Keratinocyte (primary cell): Measurements from ENCODE around the gene CD4. TPM values are rescaled to one million over a fixed set of nuclear protein-coding genes. Genes with fewer than 3 reads are reported as not detected.
"Not testable (repeated sequence)": the region's sequence is repeated elsewhere in the genome, so short reads cannot be mapped to it uniquely, and the experiment has no call there.

Experiments
- DNase-seq: peaks from one replicate; pipeline ENCODE4 v3.0.0-alpha.2; 2011; ENCODE audit warnings: low read depth, missing footprints, low spot score
- FAIRE-seq: peaks from 2 replicates; lab custom pipeline; 2011; peaks lifted over from hg19 to GRCh38; lab: Jason Lieb, UNC
- H2AFZ ChIP-seq: 2 replicates; pipeline ENCODE4 v1.6.0; 2012; ENCODE audit warnings: low read length, control low read depth, inconsistent platforms; ENCODE audit not compliant: control insufficient read depth
- H3K27ac ChIP-seq: 2 replicates; pipeline ENCODE4 v1.5.1; 2011; ENCODE audit warnings: low read length; ENCODE audit not compliant: control insufficient read depth, insufficient read depth
- H3K27me3 ChIP-seq: 3 replicates; pipeline ENCODE4 v1.6.0; 2011; ENCODE audit warnings: low read length; ENCODE audit not compliant: control insufficient read depth, insufficient read depth; ENCODE audit errors: extremely low read depth
- H3K36me3 ChIP-seq, 2 experiments: 2 replicates in 1 of 2; 3 replicates in 1 of 2; pipeline ENCODE4 v1.5.1; 2011; ENCODE audit warnings: low read length in 2 of 2, mild to moderate bottlenecking in 1 of 2; ENCODE audit not compliant: control insufficient read depth in 2 of 2, insufficient read depth in 2 of 2; ENCODE audit errors: extremely low read depth in 1 of 2
- H3K4me1 ChIP-seq: 3 replicates; pipeline ENCODE4 v1.5.1; 2011; ENCODE audit warnings: low read length; ENCODE audit not compliant: control insufficient read depth, insufficient read depth; ENCODE audit errors: extremely low read depth
- H3K4me2 ChIP-seq: 3 replicates; pipeline ENCODE4 v1.6.0; 2011; ENCODE audit warnings: low read depth, low read length; ENCODE audit not compliant: control insufficient read depth, insufficient read depth; ENCODE audit errors: extremely low read depth
- H3K4me3 ChIP-seq, 3 experiments: fragments of 200-600 bp in 1 of 3; sonication (generic) in 1 of 3; 2 replicates in 2 of 3; 3 replicates in 1 of 3; pipeline ENCODE4 v1.5.1; 2011 to 2016; ENCODE audit warnings: low read length in 3 of 3, mild to moderate bottlenecking in 3 of 3, control low read depth in 2 of 3, inconsistent platforms in 1 of 3, low read depth in 1 of 3, mixed read lengths in 1 of 3, mixed run types in 1 of 3, moderate library complexity in 1 of 3; ENCODE audit not compliant: control insufficient read depth in 2 of 3, insufficient read depth in 2 of 3; ENCODE audit errors: extremely low read depth in 1 of 3
- H3K79me2 ChIP-seq: 2 replicates; pipeline ENCODE4 v1.6.0; 2012; ENCODE audit warnings: low read length; ENCODE audit not compliant: control insufficient read depth, insufficient read depth
- H3K9ac ChIP-seq: 3 replicates; pipeline ENCODE4 v1.6.0; 2011; ENCODE audit warnings: low read length; ENCODE audit not compliant: control insufficient read depth, insufficient read depth; ENCODE audit errors: extremely low read depth
- H3K9me1 ChIP-seq: 3 replicates; pipeline ENCODE4 v1.6.0; 2011; ENCODE audit warnings: low read length; ENCODE audit not compliant: control insufficient read depth, insufficient read depth; ENCODE audit errors: extremely low read depth
- H3K9me3 ChIP-seq: 2 replicates; pipeline ENCODE4 v1.5.1; 2012; ENCODE audit warnings: low read depth, low read length; ENCODE audit not compliant: control insufficient read depth
- H4K20me1 ChIP-seq: 3 replicates; pipeline ENCODE4 v1.6.0; 2011; ENCODE audit warnings: low read length; ENCODE audit not compliant: control insufficient read depth, insufficient read depth; ENCODE audit errors: extremely low read depth
- CTCF ChIP-seq, 3 experiments: IDR thresholded peaks in 1 of 3; conservative IDR thresholded peaks in 1 of 3; optimal IDR thresholded peaks in 1 of 3; 2 replicates in 2 of 3; 3 replicates in 1 of 3; pipeline versions ENCODE3 to v1.5.1; 2011; ENCODE audit warnings: low read length in 3 of 3, mild to moderate bottlenecking in 3 of 3, moderate library complexity in 2 of 3, control low read depth in 1 of 3, inconsistent platforms in 1 of 3; ENCODE audit not compliant: insufficient read depth in 2 of 3; ENCODE audit errors: extremely low read depth in 1 of 3
- EZH2 ChIP-seq: IDR thresholded peaks from one replicate; pipeline ENCODE4 v1.6.1; 2012; ENCODE audit warnings: inconsistent platforms, mild to moderate bottlenecking, low read length, moderate library complexity
- dilution Hi-C: fragments of 300-500 bp; cut with MboI; formaldehyde crosslinking; loops from one replicate; pipeline ENCODE4 v1.7.0; 2020; ENCODE audit warnings: low sequenced_read_pairs; ENCODE audit not compliant: extremely low pct_ligation_motif_present
- polyA plus RNA-seq, 5 experiments: library from polyadenylated mRNA; depleted of rRNA in 3 of 5; stranded (reverse) in 3 of 5; stranded (forward) in 1 of 5; unstranded in 1 of 5; fragments of >200 nt; gene quantifications; 1 replicate in 1 of 5; 2 replicates in 3 of 5; 3 replicates in 1 of 5; pipeline versions ENCODE4 v1.2.1 to v1.2.3, GENCODE V29; 2011 to 2012; ENCODE audit warnings: missing spikeins in 2 of 5, low read depth in 1 of 5, low replicate concordance in 1 of 5

Gene CD4
- polyA plus RNA-seq, 1 donor (not counting 4 experiments of a cell fraction or from before 2014, with no cell fraction given) = 0.01 TPM

- peaks cover 21% of the 10 kb centered on the region for H3K4me1 ChIP-seq
- H3K36me3 ChIP-seq = peaks cover 13 to 21% of the 10 kb centered on the region in 2 experiments
- H3K9me1 ChIP-seq = peaks cover 2% of the 10 kb centered on the region
- dilution Hi-C loops = no loop called here
- no peak overlapping the region for H2AFZ ChIP-seq
- H3K4me2 ChIP-seq = no peak overlapping the region
- no peaks in the 10 kb centered on the region for H4K20me1 ChIP-seq
- H3K79me2 ChIP-seq = no peaks in the 10 kb centered on the region
- no peak overlapping the region for H3K4me3 ChIP-seq
- DNase-seq = no peak
- H3K27ac ChIP-seq = no peak overlapping the region
- H3K9me3 ChIP-seq = no peaks in the 10 kb centered on the region
- no peak overlapping the region for H3K9ac ChIP-seq
- H3K27me3 ChIP-seq = no peaks in the 10 kb centered on the region
- TF ChIP-seq EZH2 (no peak), CTCF (optimal IDR thresholded peaks at IDR 0.05 in 1 of 3, IDR thresholded peaks at IDR 0.05 in 1 of 3, conservative IDR thresholded peaks at IDR 0.05 in 1 of 3; ENCODE audit: extremely low read depth in 1 of 3, insufficient read depth in 2 of 3, low read length in 3 of 3) (no peak)
- FAIRE-seq = no peak
Measured at GRCh38 chr12:6742834-6743233, 46.5 kb upstream of the CD4 start.

DNA sequence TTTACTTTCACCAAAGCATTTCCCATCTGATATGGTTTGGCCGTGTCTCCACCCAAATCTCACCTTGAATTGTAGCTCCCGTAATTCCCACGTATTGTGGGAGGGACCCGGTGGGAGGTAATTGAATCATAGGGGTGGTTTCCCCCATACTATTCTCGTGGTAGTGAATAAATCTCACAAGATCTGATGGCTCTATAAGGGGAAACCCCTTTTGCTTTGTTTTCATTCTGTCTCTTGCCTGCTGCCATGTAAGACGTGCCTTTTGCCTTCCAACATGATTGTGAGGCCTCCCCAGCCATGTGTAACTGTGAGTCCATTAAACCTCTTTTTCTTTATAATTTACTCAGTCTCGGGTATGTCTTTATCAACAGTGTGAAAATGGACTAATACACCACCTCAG lies 46.0 kb upstream of the CD4 start:
- dilution Hi-C loops, H3K27ac ChIP-seq, H3K9me1 ChIP-seq, H2AFZ ChIP-seq, H3K27me3 ChIP-seq, H3K4me2 ChIP-seq, H4K20me1 ChIP-seq, H3K9me3 ChIP-seq, FAIRE-seq, DNase-seq, H3K4me3 ChIP-seq, H3K9ac ChIP-seq, H3K79me2 ChIP-seq: not testable (repeated sequence)
- Histone ChIP-seq H3K4me1 (peaks cover 21% of the 10 kb centered on the region), H3K36me3 (peaks cover 15 to 25% of the 10 kb centered on the region in 2 experiments)
